ELF-1 (cell line): Measurements from ENCODE around the gene HPDL.
A peak's percentile ranks its signal among the peaks of the same experiment; 100 is the strongest.

Experiments used
- DNase-seq: peaks from one replicate; pipeline ENCODE4 v3.0.0-alpha.2; 2016; ENCODE audit warnings: low read depth, low spot score

Gene HPDL

GRCh38 chr1:45322486-45323040 is 4.1 kb upstream of the HPDL start:
- DNase-seq, result no peak

GRCh38 chr1:45325851-45326506 is 716 bp upstream of the HPDL start:
- no peak for DNase-seq

- DNase-seq, result peak; percentile 71
Observed at GRCh38 chr1:45327644-45328515, 1.2 kb downstream of the HPDL start.

- peak; percentile 91 for DNase-seq
Observed at GRCh38 chr1:45328680-45329079, 2.0 kb downstream of the HPDL start.

- peak; percentile 99 for DNase-seq
Observed at GRCh38 chr1:45329445-45329844, 2.8 kb downstream of the HPDL start.

- DNase-seq, result no peak
Observed at GRCh38 chr1:45331436-45332345, 5.0 kb downstream of the HPDL start.

- no peak for DNase-seq
Observed at GRCh38 chr1:45332346-45332720, 5.6 kb downstream of the HPDL start.

- DNase-seq, result peak; percentile 62
Observed at GRCh38 chr1:45334308-45335245, 7.9 kb downstream of the HPDL start.

- DNase-seq, result peak; percentile 44
Observed at GRCh38 chr1:45335855-45336324, 9.2 kb downstream of the HPDL start.

GRCh38 chr1:45337630-45338325 is 11.1 kb downstream of the HPDL start:
- DNase-seq, result no peak

GRCh38 chr1:45339789-45340558 is 13.3 kb downstream of the HPDL start, which contains the start of the genes MUTYH and TOE1:
TSS of gene MUTYH (minus strand) at chr1:45340440. CDS start at chr1:45334505, 5,935 bp downstream.
TSS of gene TOE1 (plus strand) at chr1:45340170. CDS start at chr1:45340253, 83 bp downstream.
- peak; percentile 97 for DNase-seq

GRCh38 chr1:45340816-45341466 is 14.2 kb downstream of the HPDL start:
- DNase-seq, result no peak

- no peak for DNase-seq
Observed at GRCh38 chr1:45344499-45344898, 17.8 kb downstream of the HPDL start.

GRCh38 chr1:45345014-45345413 is 18.3 kb downstream of the HPDL start:
- no peak for DNase-seq

- DNase-seq, result no peak
Observed at GRCh38 chr1:45346473-45346872, 19.8 kb downstream of the HPDL start.

- no peak for DNase-seq
Observed at GRCh38 chr1:45348020-45348419, 21.3 kb downstream of the HPDL start.

GRCh38 chr1:45348609-45348965 is 21.9 kb downstream of the HPDL start:
- no peak for DNase-seq

- DNase-seq, result peak; percentile 58
Observed at GRCh38 chr1:45348966-45349677, 22.4 kb downstream of the HPDL start.
